Measurements from ENCODE around the gene CDH4. TPM values are rescaled to one million over a fixed set of nuclear protein-coding genes. Genes with fewer than 3 reads are reported as not detected.

CDH4 gene
- total and polyA plus RNA-seq, 2 of the 13 experiments (the other 11 are each of a cell fraction or from before 2014, with no cell fraction given), result not detected

DNA sequence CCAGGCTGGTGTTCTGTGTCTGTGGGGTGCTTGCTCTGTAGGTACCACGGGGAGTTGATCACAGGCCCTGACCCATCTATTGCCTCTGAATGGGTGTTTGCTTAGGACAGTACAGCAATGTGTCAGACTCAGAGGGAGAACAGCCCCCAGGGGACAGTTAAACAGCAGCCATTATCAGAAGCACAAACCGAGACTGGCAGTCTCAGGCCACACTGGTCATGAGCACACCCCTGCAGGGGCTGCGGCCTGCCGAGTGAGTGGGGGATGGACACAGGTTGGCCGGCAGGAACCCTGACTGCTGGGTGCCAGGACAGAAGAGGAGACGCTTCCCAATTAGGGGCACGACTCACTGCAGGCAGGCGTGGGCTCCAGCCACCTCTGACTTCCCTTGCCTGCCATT, 395.6 kb downstream of the CDH4 start:
- in situ Hi-C loops (cut with HindIII; ENCODE audit: extremely low pct_ligation_motif_present, low pct_unique_long_range_greater_than_20kb) (no loop called here), intact Hi-C loops (cut with micrococcal nuclease; ENCODE audit: unreplicated experiment) (no loop called here)
- H4K20me1 ChIP-seq (ENCODE audit: insufficient read depth, low read length), result no peaks in the 10 kb centered on the region
- ChIA-PET POLR2A (no interaction called here), CTCF (ENCODE audit: low intra/inter-chr PET ratio, low total read pairs) (no interaction called here)
- H3K4me2 ChIP-seq (ENCODE audit: low read depth, low read length), result no peak overlapping the region
- no peak overlapping the region for H3K27ac ChIP-seq (ENCODE audit: extremely low read length, insufficient read depth, low read length)
- DNase-seq (ENCODE audit: low spot score), result no peak
- TF ChIP-seq TFDP1 (CRISPR knock-in tag; IDR thresholded peaks at IDR 0.05; ENCODE audit: borderline replicate concordance) (no peak), ZNF703 (CRISPR knock-in tag; IDR thresholded peaks at IDR 0.05; ENCODE audit: borderline replicate concordance) (no peak), ZNF564 (CRISPR knock-in tag; IDR thresholded peaks at IDR 0.05) (no peak), MAZ (IDR thresholded peaks at IDR 0.05; ENCODE audit: borderline replicate concordance, low read depth, low read length) (no peak), MAZ (CRISPR knock-in tag; IDR thresholded peaks at IDR 0.05; ENCODE audit: low read depth) (no peak), ARNTL (CRISPR knock-in tag; IDR thresholded peaks at IDR 0.05) (no peak), FOXO4 (CRISPR knock-in tag; conservative IDR thresholded peaks at IDR 0.05) (no peak), RORA (CRISPR knock-in tag; IDR thresholded peaks at IDR 0.05) (no peak), ZNF431 (CRISPR knock-in tag; IDR thresholded peaks at IDR 0.05; ENCODE audit: borderline replicate concordance, low read depth) (no peak), ZNF749 (CRISPR knock-in tag; IDR thresholded peaks at IDR 0.05; ENCODE audit: borderline replicate concordance) (no peak), EZH2 (conservative IDR thresholded peaks at IDR 0.05; ENCODE audit: low read depth, low read length) (no peak), NR3C1 (CRISPR knock-in tag; IDR thresholded peaks at IDR 0.05) (no peak)
- WGBS (ENCODE audit: low lambda C conversion rate), result 2% methylated on average over 7 of the region's 8 CpGs
- H3K4me3 ChIP-seq (replicated peaks in 1 of 3; ENCODE audit: insufficient read depth in 1 of 3, low read depth in 2 of 3, low read length in 3 of 3), result no peak overlapping the region
- H3K9me3 ChIP-seq (ENCODE audit: low read length), result no peaks in the 10 kb centered on the region
- H3K4me1 ChIP-seq (ENCODE audit: insufficient read depth, low read length), result no peaks in the 10 kb centered on the region
- H3K36me3 ChIP-seq (replicated peaks in 1 of 2; ENCODE audit: control insufficient read depth in 1 of 2, insufficient read depth in 2 of 2, low read length in 2 of 2), result no peaks in the 10 kb centered on the region
- H2AFZ ChIP-seq (ENCODE audit: low read length), result no peak overlapping the region
- peaks cover 27 to 93% of the 10 kb centered on the region in 2 experiments for H3K27me3 ChIP-seq (ENCODE audit: control insufficient read depth in 1 of 2, insufficient read depth in 2 of 2, low read length in 2 of 2)
- ATAC-seq, result no peak
- no peaks in the 10 kb centered on the region for H3K79me2 ChIP-seq (ENCODE audit: insufficient read depth, low read length)
- no peak for FAIRE-seq
- BruUV-seq (replicated peaks), result no TSS peak
- no peak overlapping the region for H3K9ac ChIP-seq (ENCODE audit: insufficient read depth, low read depth, low read length)

All from HepG2 (cell line).